Fibroblast of skin of back (primary cell): ENCODE data around the gene YPEL1. TPM values are rescaled to one million over a fixed set of nuclear protein-coding genes. Genes with fewer than 3 reads are reported as not detected.

Experiments
- DNase-seq: peaks from one replicate; pipeline ENCODE4 v3.0.0-alpha.2; 2013
- polyA plus RNA-seq, 2 experiments: library from polyadenylated mRNA; unstranded; fragments of 120-200 nt; gene quantifications; one replicate each; pipeline ENCODE4 v1.2.1, GENCODE V29; 2013; ENCODE audit not compliant: insufficient read length in 2 of 2

YPEL1 gene
- polyA plus RNA-seq (2013, experiment 1 of 2; ENCODE audit: insufficient read length) = 1.7 TPM
- polyA plus RNA-seq (2013, experiment 2 of 2; ENCODE audit: insufficient read length) = 1.6 TPM

GRCh38 chr22:21735200-21736083, at the start of gene YPEL1:
Gene YPEL1 (minus strand): TSS chr22:21735794. CDS start chr22:21710744, 25,050 bp downstream.
- DNase-seq = peak; percentile 97

- no peak for DNase-seq
Measured at GRCh38 chr22:21780259-21780658, 44.7 kb upstream of the YPEL1 start.

- no peak for DNase-seq
Measured at GRCh38 chr22:21779444-21779843, 43.9 kb upstream of the YPEL1 start.

- peak; percentile 77 for DNase-seq
Measured at GRCh38 chr22:21778705-21779363, 43.2 kb upstream of the YPEL1 start.

GRCh38 chr22:21771631-21771976, 36.0 kb upstream of the YPEL1 start:
- DNase-seq = no peak

GRCh38 chr22:21768435-21768834, 32.8 kb upstream of the YPEL1 start:
- DNase-seq = no peak

- no peak for DNase-seq
Measured at GRCh38 chr22:21766691-21767462, 31.3 kb upstream of the YPEL1 start.

GRCh38 chr22:21765909-21766529, 30.4 kb upstream of the YPEL1 start:
- no peak for DNase-seq

- DNase-seq = no peak
Measured at GRCh38 chr22:21764038-21764804, 28.6 kb upstream of the YPEL1 start.

- no peak for DNase-seq
Measured at GRCh38 chr22:21762712-21763581, 27.4 kb upstream of the YPEL1 start.

- DNase-seq = no peak
Measured at GRCh38 chr22:21761994-21762680, 26.5 kb upstream of the YPEL1 start.

- peak; percentile 12 for DNase-seq
Measured at GRCh38 chr22:21761086-21761485, 25.5 kb upstream of the YPEL1 start.

- peak; percentile 62 for DNase-seq
Measured at GRCh38 chr22:21760640-21761039, 25.0 kb upstream of the YPEL1 start.

- no peak for DNase-seq
Measured at GRCh38 chr22:21759646-21760376, 24.2 kb upstream of the YPEL1 start.

GRCh38 chr22:21759093-21759492, 23.5 kb upstream of the YPEL1 start:
- no peak for DNase-seq

GRCh38 chr22:21758091-21758864, 22.7 kb upstream of the YPEL1 start:
- no peak for DNase-seq

GRCh38 chr22:21755851-21756284, 20.3 kb upstream of the YPEL1 start:
- peak; percentile 90 for DNase-seq

- peak; percentile 30 for DNase-seq
Measured at GRCh38 chr22:21754523-21754922, 18.9 kb upstream of the YPEL1 start.
